Measurements from ENCODE around the gene ANKRD65. TPM values are rescaled to one million over a fixed set of nuclear protein-coding genes. Genes with fewer than 3 reads are reported as not detected.
"Not testable (repeated sequence)": the region's sequence is repeated elsewhere in the genome, so short reads cannot be mapped to it uniquely, and the experiment has no call there.

ANKRD65 gene
- total and polyA plus RNA-seq, 7 donors, result 0.77 to 5.4 (median 2.4) TPM

DNA sequence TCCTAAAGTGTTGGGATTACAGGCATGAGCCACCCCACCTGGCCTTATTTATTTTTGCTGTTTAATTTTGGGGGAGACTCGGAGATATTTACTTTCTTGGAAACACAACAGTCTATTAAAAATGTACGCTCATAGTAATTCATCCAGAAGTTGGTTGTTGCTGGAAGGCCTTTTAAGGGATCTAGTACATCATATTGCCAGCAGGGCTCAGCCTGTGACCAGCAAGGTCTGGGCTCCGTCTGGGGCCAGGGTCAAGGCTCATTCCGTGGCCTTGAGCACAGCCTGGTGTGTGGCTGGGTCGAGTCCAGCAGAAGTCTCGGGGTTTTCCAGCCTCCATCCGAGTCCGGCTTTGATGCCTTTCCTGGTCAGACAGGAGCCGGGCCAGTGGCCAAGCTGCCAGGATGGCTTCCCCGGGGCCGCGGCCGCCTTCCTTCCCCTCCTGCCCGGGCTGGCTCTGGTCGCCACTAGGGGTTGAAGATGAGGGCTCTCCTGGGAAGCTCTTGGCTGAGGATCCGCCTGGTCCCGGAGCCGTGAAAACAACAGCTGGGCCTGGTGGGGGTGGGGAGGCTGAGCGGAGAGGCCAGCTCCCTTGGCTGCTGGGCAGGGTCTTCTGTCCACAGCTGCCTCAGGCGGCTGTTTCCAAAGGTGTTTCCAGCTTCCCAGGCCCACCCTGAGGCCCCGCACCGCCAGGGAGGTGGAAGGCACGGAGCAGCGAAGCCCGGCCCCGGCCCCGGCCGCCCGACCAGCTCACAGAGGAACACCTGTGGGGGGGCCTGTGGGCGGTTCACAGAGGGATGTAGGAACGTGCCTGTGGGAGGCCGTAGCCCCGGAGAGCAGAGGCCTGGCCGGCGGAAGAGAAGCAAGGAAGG is 9.3 kb upstream of the ANKRD65 start:
- DNase-seq, result peak; percentile 74 to 90
- Histone ChIP-seq H3K4me3 (peak overlapping the region; percentile 36), H3K4me1 (peaks cover 16% of the 10 kb centered on the region), H3K9me3 (no peaks in the 10 kb centered on the region), H3K27ac (peak overlapping the region; percentile 66), H3K36me3 (ENCODE audit: insufficient read depth in 1 of 2, low read depth in 1 of 2) (no peaks in the 10 kb centered on the region), H3K27me3 (ENCODE audit: insufficient read depth in 3 of 3, low read length in 2 of 3) (peaks cover 0 to 13% (median 2%) of the 10 kb centered on the region in 3 donors)
- peak; percentile 52 to 75 (median 66) for ATAC-seq
- intact Hi-C loops (cut with DNase I), result no loop called here
- 6 to 17% (median 12%) methylated on average over 27 to 35 of the region's 35 CpGs for WGBS, 3 donors
- TF ChIP-seq, protein P1, sequence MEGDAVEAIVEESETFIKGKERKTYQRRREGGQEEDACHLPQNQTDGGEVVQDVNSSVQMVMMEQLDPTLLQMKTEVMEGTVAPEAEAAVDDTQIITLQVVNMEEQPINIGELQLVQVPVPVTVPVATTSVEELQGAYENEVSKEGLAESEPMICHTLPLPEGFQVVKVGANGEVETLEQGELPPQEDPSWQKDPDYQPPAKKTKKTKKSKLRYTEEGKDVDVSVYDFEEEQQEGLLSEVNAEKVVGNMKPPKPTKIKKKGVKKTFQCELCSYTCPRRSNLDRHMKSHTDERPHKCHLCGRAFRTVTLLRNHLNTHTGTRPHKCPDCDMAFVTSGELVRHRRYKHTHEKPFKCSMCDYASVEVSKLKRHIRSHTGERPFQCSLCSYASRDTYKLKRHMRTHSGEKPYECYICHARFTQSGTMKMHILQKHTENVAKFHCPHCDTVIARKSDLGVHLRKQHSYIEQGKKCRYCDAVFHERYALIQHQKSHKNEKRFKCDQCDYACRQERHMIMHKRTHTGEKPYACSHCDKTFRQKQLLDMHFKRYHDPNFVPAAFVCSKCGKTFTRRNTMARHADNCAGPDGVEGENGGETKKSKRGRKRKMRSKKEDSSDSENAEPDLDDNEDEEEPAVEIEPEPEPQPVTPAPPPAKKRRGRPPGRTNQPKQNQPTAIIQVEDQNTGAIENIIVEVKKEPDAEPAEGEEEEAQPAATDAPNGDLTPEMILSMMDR (IDR thresholded peaks at IDR 0.05), result no peak

DNA sequence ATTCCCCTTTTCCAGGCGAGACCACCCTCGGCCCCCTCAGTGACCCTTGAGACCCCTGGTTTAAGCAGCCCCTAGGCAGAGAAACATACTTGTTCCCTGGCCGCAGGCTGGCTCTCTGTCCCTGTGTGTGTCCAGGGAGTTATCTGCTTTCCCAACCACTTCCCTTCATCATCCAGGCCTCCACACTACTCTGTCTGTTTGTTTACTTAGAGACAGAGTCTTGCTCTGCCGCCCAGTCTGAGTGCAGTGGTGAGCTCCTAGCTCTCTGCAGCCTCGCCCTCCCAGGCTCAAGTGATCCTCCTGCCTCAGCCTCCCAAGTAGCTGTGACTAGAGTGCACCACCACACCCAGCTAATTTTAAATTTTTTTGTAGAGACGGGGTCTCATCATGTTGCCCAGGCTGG is 8.6 kb upstream of the ANKRD65 start:
- intact Hi-C loops (cut with DNase I), result no loop called here
- WGBS, 3 donors, result 42 to 57% (median 53%) methylated on average over 6 of the region's 6 CpGs
- ATAC-seq, result peak in 1 of 4 donors; percentile 21

GRCh38 chr1:1428967-1429366 is 7.9 kb upstream of the ANKRD65 start:
- WGBS, 3 donors, result 87 to 96% (median 93%) methylated on average over 6 of the region's 6 CpGs
- H3K27ac ChIP-seq; DNase-seq; ATAC-seq; intact Hi-C loops (cut with DNase I); H3K4me3 ChIP-seq; H3K9me3 ChIP-seq; H3K36me3 ChIP-seq (ENCODE audit: insufficient read depth in 1 of 2, low read depth in 1 of 2): not testable (repeated sequence)
- H3K27me3 ChIP-seq (ENCODE audit: insufficient read depth in 3 of 3, low read length in 2 of 3), result peaks cover 0 to 13% (median 2%) of the 10 kb centered on the region in 3 donors
- H3K4me1 ChIP-seq, result peaks cover 16% of the 10 kb centered on the region

More for the DNA sequence above, 8.6 kb upstream of the ANKRD65 start:
- H3K36me3 ChIP-seq (ENCODE audit: insufficient read depth in 1 of 2, low read depth in 1 of 2), result no peaks in the 10 kb centered on the region
- TF ChIP-seq, protein P1 (IDR thresholded peaks at IDR 0.05), result no peak
- peak overlapping the region; percentile 66 for H3K27ac ChIP-seq
- H3K9me3 ChIP-seq, result no peaks in the 10 kb centered on the region
- no peak for DNase-seq
- peaks cover 0 to 13% (median 2%) of the 10 kb centered on the region in 3 donors for H3K27me3 ChIP-seq (ENCODE audit: insufficient read depth in 3 of 3, low read length in 2 of 3)
- peak overlapping the region; percentile 36 for H3K4me3 ChIP-seq
- peaks cover 16% of the 10 kb centered on the region for H3K4me1 ChIP-seq

- WGBS, 3 donors, result 50 to 70% (median 57%) methylated on average over 15 to 19 of the region's 19 CpGs
- Histone ChIP-seq H3K27ac (no peak overlapping the region), H3K36me3 (ENCODE audit: insufficient read depth in 1 of 2, low read depth in 1 of 2) (no peaks in the 10 kb centered on the region), H3K4me3 (no peak overlapping the region), H3K4me1 (peaks cover 16% of the 10 kb centered on the region), H3K9me3 (no peaks in the 10 kb centered on the region), H3K27me3 (ENCODE audit: insufficient read depth in 3 of 3, low read length in 2 of 3) (peaks cover 0 to 13% (median 2%) of the 10 kb centered on the region in 3 donors)
- intact Hi-C loops (cut with DNase I), result no loop called here
- TF ChIP-seq, protein P1 (IDR thresholded peaks at IDR 0.05), result no peak
- ATAC-seq (no peak), DNase-seq (no peak)
Measured at GRCh38 chr1:1428174-1428573, 7.1 kb upstream of the ANKRD65 start.

GRCh38 chr1:1427820-1428148 is 6.7 kb upstream of the ANKRD65 start:
- ATAC-seq, result no peak

More at GRCh38 chr1:1427820-1428148, 6.7 kb upstream of the ANKRD65 start:
- 0 to 2% methylated on average over 10 to 19 of the region's 22 CpGs; no CpG with 5 or more reads in 1 of the 3 donors for WGBS, 3 donors
- H3K9me3 ChIP-seq, result no peaks in the 10 kb centered on the region
- TF ChIP-seq, protein P1 (IDR thresholded peaks at IDR 0.05), result no peak
- peaks cover 0 to 13% (median 2%) of the 10 kb centered on the region in 3 donors for H3K27me3 ChIP-seq (ENCODE audit: insufficient read depth in 3 of 3, low read length in 2 of 3)
- intact Hi-C loops (cut with DNase I), result no loop called here
- peaks cover 16% of the 10 kb centered on the region for H3K4me1 ChIP-seq
- no peaks in the 10 kb centered on the region for H3K36me3 ChIP-seq (ENCODE audit: insufficient read depth in 1 of 2, low read depth in 1 of 2)
- no peak overlapping the region for H3K27ac ChIP-seq
- no peak for DNase-seq
- peak overlapping the region; percentile 52 for H3K4me3 ChIP-seq

Data from psoas muscle (tissue), 8 donors.